Head of caudate nucleus (tissue), 42 donors: Measurements from ENCODE around the gene ADAMTS2.
"Not testable (repeated sequence)": the region's sequence is repeated elsewhere in the genome, so short reads cannot be mapped to it uniquely, and the experiment has no call there.

Experiments
- DNase-seq, 42 donors: peaks; one replicate each; pipeline versions ENCODE4 v3.0.0 to v3.0.0-alpha.2; 2020 to 2021; ENCODE audit warnings: mixed read lengths in 7 of 42
- intact Hi-C: fragments of 100-400 bp; cut with DNase I; formaldehyde crosslinking; loops from one replicate; pipeline ENCODE4 v1.15.0; 2022

ADAMTS2 gene

DNA sequence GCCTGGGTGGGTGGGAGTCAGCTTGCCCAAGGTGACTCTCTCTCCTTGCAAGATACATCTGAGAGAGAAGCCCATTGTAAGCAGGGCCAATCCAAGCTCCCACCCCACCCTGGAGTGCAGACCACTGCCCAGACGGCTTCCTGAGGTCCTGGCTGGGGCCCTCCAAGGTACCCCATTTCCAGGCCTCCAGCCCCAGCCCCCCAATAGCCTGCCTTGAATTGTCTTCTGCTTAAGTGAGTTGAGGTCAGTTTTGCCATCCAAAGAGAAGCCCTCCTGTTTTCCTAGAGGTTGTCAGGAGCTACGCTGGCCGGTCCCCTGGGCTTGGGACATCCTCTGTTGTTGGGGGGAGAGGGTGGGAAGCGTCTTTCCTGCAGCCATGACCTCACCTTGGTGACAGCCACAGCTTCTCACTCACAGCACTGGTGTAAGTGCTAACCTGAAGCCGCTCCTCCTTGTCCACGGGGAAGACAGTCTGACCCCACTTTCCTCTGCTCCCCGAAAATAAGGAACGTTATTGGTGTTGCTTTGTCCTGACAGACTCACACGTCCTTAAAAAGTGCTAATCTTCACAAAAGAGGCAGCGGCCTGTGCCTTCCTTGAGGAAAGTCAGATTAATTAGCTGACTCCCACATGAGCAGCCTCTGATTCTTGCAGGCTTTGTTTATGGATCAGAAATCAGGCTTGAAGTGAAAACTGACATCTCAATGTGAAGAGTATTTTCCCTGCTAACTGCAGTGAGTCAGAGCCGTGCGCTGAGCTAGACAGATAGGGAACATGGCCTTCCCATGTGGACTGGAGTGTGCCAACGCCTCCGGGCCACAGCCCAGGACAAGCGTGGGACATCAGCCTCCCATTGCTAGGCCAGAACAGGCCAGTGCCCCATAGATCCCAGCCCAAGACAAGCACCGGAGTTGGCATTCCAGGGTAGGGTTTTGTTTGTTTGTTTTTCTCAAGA lies 52.3 kb downstream of the ADAMTS2 start:
- intact Hi-C loops = no loop called here
- peak in 20 of 42 donors; percentile 12 to 74 (median 36) for DNase-seq

DNA sequence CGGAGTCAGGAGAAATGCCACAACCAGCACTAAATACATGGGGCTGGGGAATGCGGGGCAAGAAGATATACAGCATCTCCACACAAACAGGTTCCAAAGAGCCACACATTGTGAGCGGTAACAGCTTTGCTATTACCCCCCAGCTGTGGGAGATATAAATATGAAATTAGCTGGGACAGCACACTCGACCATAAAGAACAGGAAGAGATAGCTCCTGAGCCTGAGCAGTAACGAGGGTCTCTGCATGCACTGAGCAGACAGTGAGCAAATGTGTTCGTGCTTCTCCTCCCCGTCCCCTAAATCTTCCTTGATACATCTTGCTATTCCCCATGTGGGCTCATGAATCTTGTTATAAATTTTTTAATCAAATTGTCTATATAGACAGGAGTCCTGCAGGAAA lies 53.1 kb downstream of the ADAMTS2 start:
- intact Hi-C loops = no loop called here

DNA sequence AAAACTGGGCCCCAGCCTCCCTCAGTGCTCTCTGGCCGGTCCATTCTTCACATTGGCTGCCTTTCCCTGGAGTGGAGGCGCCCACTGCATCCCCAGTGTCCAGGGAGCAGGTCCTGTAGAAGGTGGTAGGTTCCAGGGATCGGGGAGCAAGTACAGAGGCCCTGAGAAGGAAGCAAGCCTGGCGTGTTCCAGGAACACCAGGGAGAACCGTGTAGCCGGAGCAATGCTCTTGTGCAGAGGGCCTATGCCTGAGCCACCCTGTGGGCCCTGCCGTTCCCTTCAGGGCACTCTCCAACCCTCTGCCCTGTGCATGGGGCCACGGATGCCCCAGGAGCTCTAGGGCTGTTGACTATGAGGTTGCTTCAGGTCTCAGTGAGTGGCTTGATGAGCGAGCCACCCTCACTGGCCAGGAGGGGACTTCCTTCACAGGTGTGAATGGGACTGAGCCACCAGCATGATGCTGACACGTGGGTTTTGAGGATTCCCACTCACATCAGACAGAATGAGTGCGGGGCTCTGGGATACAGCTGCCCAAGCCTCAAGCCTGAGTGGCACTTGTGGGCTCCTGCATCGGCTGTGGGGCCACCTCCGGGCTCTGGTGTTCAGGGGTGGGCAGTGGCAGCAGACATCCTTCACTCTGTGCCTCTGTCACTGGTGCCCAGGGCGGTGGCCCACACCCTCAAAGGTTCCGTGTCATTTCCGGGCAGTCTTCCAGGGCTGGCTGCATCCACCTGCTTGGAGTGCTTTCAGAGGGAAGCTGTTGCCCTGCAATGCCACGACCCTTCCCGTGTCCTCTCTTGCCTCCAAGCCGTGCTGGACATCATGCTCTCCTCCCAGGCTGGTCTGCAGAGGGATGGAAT lies 54.4 kb downstream of the ADAMTS2 start:
- no peak for DNase-seq

More for the DNA sequence above, 53.1 kb downstream of the ADAMTS2 start:
- no peak for DNase-seq

DNA sequence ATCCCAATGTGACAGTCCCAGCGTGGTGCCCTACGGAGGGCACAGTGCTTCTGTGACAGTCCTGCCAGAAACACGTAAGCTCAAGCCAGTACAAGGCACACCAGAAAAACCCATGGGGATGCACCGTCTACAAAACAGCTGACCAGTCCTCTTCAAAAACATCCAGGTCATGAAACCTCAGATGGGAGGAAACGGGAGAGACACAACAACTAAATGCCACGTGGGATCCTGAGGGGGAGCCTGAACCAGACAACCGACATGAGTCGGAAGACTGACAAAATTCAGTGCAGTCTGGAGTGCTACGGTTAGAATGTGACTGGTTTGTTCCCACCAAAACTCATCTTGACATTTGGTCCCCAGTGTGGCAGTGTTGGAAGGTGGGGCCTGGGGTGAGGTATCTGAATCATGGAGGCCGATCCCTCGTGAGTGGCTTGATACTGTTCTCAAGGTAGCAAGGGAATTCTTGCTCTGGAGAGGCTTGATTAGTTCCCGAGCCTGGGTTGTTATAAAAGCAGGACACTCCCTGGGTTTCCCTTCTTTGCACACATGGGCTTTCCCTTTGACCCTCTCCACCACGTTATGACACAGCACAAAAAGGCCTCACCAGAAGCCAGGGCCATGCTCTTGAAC lies 55.4 kb downstream of the ADAMTS2 start:
- intact Hi-C loops = no loop called here
- no peak for DNase-seq

More for the DNA sequence above, 54.4 kb downstream of the ADAMTS2 start:
- intact Hi-C loops = no loop called here

DNA sequence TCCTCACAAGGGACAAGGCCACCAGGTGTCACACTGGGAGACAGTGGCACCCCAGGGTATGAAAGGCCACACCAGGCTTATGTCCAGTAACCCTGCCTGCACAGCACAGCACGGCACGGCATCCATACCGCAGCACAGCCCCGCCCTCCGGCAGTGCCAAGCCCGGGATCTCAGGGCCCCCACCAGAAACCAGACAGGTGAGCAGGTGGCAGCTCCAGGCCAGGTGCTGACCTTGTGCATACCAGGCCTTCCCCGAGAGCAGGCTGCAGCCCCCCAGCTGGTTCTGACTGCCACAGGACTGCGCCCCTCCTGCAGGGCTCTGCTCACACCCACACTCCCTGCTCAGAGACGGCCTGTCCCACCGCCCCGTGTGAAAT lies 56.5 kb downstream of the ADAMTS2 start:
- no peak for DNase-seq
- intact Hi-C loops = no loop called here

DNA sequence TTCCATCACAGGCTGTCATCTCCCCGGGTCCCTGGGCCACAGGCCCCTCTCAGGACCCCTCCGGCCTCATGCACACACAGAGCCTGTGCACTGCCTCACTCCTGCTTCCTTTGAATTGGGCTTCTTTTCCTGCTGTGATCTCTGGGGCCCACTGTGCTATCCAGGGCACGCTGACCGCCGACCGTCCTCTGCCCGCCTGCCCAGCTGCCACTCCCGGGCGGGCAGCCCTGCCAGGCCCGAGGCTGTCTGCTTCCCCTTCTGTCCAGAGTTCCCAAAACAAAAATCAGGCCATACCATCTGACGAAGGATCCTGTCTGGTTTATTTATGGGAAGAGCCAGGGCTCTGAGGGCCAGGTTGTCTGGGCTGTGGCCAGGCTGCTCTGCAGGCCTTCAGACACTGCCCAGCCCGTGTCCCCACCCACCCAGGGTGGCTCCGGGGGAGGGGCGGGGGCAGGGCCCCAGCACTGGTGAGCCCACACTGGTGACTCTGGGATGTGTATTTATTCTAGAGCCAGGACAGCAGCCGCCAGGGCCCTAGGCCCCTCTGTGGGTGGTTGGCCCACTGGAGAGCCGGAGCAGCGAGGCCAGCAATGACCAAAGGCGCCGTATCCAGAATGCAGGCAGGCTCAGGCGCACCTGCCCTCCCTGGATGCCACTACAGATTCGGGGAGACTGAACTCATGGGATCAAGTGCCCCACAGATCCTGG lies 57.0 kb downstream of the ADAMTS2 start:
- no peak for DNase-seq
- intact Hi-C loops = no loop called here

DNA sequence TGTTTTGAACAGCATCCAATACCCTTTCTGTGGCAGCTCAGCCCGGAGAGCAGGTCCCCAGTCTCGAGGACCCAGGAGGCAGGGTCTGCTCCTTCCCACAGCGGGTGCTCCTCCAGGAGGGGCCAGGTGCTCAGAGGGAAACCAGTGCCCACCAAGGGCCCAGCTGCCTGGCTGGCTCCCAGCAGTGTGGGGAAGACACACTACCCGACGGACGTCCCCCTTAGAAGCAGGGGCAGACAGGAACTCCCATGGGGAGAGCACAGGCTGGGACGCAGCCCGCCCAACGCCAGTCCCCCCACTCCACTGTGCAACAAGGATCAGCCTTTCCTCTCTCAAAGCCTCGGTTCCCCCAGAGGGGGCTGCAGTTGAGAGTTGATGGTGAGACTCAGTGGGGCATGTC lies 57.6 kb downstream of the ADAMTS2 start:
- intact Hi-C loops = no loop called here
- DNase-seq = no peak

DNA sequence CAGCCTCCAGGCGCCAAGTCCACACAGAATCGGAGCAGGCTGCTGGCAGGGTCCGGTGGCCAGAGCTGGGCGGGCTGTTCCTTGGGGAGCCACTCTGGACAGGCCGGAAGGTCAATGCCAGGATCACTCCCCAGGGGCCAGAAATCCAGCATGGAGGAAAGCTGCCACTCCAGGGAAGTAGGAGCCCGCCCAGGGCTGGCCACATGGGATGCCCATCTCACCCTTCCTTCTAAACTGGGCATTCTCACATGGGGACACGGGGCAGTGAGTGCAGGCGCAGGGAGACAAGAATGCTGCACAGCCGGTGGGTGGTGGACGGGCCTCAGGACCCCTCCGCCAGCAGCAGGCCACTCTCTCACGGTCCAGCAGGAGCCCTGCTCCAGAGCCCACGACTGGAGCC lies 58.2 kb downstream of the ADAMTS2 start:
- DNase-seq = no peak
- intact Hi-C loops = no loop called here

DNA sequence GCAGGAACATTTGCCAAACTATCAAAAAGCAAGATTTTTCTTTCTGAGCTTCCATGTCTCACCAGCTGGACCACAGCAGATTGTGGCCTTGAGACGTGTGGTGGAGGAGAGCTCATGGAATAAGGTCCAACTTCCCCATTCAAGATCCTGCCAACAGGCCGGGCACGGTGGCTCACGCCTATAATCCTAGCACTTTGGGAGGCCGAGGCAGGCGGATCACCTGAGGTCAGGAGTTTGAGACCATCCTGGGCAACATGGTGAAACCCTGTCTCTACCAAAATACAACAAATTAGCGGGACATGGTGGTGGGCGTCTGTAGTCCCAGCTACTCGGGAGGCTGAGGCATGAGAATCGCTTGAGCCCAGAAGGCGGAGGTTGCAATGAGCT lies 59.5 kb downstream of the ADAMTS2 start:
- intact Hi-C loops, DNase-seq: not testable (repeated sequence)

DNA sequence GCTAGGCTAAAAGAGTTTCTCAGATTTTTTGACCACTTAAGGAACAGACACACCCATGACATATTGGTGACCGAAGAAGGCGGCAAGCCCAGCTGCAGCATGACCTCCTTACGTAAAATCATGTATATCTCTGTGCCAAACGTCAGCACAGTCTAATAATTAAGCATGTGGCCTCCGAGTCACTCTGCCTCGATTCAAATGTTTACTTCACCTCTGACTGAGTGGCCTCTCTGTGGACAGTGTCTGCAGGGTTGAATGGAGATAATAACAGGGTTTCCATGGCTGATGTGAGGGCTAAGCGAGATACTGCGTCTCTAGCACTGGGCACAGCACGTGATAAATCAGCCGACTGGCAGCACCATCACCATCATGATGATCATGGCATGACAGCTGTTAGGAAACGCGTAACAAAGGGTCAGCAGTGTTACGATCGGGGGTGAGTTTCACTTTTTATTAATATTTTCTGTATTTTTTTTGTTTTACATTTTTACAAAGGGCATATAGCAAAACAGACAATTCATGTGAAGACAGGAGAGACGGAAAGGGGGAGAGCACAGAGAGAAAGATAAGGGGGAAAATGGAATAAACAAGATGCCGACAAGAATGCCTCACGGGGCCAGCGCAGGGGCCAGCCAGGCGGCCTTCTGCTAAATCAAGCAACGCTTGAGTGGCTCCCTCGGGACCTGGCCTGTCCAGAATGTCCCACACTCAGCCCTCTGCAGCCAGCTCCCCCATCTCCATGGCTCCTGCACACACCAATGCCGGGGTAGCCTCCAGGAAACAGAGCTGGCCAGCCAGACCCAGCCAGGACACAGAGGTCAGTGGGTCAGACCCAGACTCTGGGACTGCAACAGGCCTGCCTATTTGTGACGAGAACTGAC lies 60.3 kb downstream of the ADAMTS2 start:
- intact Hi-C loops = no loop called here
- peak in 32 of 42 donors; percentile 9 to 78 (median 43) for DNase-seq

DNA sequence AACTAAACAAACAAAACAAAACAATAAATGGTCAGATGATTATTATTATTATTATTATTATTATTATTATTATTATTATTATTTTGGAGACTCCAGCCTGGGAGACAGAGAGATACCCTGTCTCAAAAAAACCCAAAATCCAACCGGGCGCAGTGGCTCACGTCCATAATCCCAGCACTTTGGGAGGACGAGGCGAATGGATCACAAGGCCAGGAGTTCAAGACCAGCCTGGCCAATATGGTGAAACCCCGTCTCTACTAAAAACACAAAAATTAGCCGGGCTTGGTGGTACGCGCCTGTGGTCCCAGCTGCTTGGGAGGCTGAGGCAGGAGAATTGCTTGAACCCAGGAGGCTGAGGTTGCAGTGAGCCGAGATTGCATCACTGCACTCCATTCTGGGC lies 61.4 kb downstream of the ADAMTS2 start:
- intact Hi-C loops, DNase-seq: not testable (repeated sequence)

DNA sequence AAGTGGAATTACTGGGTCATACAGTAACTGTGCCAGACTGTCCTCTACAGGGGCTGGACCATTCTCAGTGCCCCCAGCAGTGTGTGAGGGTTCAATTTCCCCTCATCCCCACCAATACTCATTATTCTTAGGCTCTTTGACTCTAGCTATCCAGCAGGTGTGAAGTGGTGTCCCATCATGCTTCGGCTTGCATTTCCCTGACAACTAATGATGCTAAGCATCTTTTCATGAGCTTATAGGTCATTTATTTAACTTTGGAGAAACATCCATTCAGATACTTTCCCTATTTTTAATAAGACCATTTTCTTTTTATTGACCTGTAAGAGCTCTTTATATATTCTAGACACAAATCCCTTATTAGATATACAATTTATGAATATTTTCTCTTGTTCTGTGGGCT lies 63.6 kb downstream of the ADAMTS2 start:
- intact Hi-C loops = no loop called here
- no peak for DNase-seq

DNA sequence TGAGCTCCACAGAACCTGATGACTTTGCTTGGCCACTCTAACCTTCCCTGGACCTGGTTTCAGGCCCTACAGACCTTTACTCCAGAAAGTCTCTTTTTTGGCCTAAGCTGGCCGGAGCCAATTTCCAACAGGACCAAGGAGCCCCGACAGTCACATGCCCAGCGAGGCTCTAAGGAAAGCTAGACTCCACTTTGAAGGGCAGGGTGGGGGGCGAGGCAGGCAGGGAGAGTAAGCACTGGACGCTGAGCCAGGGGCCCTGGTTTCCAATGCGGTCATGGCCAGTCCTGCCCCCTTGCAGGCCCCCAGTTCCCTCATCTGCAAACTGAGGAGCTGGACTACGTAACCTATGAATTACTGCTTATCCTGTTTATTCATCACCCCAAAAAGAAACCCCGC lies 65.2 kb downstream of the ADAMTS2 start:
- intact Hi-C loops = no loop called here
- no peak for DNase-seq

DNA sequence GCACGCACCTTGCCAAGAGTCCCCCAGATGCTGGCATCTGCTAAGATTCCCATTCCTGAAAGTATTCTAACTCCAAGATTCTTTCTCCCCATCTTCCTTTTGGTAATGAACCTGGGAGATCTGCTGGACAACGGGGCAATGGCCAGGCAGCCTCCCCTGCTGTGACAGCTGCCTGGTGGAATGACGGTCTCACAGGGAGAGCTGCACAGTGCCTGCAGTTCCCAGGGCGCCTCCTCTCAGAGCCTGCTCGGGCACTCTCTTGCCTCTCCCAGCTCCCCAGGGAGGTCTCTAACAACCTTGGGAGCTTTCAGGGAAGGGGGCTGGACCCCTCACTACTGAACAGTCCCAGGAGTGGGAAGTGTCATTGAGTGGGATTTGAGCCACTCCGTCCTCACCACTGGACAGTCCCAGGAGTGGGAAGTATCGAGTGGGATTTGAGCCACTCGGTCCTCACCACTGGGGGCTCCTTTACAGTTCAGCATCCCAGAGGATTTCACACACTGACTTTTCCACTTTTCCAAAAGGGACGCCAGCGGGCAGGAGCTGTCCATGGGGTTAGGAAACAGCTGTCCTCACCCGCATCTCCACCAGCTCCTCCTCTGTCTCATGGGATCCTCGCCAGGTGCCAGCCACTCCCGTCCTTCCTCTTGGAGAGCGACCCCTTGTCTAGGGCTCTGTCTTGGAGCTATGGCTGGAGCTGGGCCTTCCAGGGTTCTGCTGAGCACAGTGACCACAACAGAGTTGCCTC lies 65.7 kb downstream of the ADAMTS2 start:
- intact Hi-C loops = no loop called here
- no peak for DNase-seq

DNA sequence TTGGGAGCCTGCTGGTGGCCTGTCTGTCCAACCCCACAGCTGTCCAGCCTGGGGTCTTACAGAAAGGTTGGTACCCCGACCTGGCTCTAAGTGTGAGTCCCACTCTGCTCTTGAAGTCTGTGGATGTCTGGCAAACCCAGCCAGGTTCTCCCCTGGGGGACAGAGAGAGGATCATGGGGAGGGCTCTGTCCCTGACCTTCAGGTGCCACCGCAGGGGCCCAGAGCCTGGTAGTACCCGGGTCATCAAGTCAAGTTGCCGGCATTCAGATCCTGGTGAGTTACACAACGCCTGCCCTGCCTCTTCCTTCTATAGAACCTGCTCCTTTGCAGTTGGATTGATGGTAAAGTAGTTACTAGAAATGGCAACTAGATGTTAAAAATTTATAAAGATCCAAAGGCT lies 66.7 kb downstream of the ADAMTS2 start:
- no peak for DNase-seq
- intact Hi-C loops = no loop called here

DNA sequence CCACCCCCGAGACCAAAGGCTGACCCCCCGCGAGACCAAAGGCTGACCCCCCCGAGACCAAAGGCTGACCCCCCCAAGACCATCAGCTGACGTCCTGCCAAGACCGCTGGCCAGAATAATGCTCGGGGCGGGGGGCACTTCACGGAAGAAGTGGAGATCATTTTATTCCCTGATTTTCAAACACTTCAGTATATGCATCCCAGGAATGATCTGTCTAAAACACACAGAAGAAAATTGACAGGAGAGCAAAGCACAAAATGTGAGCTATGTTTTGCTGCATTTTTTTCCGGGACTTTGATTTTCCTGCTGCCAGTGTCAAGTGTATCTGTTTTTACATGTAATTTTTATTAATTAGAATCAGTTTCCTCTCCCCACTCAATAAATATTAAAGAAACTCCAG lies 67.1 kb downstream of the ADAMTS2 start:
- intact Hi-C loops = no loop called here
- no peak for DNase-seq

DNA sequence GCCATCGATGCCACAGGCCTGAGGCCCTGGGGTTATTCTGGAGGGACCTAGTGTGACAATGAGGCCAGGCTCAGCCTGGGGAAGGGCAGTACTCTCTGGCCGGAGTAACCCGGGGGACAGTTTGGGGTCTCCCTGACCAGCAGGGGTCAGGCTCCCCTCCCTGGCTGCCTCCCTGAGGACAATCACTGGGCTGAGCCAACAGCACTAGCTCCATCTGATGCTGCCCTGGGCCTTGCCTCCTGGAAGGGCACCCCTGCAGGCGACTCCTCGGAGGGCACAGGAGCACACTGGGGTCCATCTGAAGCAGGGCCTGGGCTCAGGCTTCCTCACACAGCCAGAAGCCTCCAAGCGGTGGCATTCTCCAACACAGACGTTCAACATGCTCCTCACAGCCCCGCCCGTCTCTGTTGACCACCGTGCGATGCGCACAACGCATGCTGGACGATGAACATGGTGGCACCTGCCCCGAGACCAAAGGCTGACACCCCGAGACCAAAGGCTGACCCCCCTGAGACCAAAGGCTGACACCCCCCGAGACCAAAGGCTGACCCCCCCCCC lies 68.3 kb downstream of the ADAMTS2 start:
- DNase-seq = no peak
- intact Hi-C loops = no loop called here
